HG02970 (cell line): Measurements from ENCODE around the gene COMT.

Experiments
- ATAC-seq: cut with Tn5 transposase; IDR thresholded peaks from one replicate; pipeline ENCODE4 v1.9.1; 2021; ENCODE audit warnings: mild to moderate bottlenecking, moderate library complexity, moderate number of reproducible peaks; ENCODE audit not compliant: unreplicated experiment, low FRiP score

Gene COMT

DNA sequence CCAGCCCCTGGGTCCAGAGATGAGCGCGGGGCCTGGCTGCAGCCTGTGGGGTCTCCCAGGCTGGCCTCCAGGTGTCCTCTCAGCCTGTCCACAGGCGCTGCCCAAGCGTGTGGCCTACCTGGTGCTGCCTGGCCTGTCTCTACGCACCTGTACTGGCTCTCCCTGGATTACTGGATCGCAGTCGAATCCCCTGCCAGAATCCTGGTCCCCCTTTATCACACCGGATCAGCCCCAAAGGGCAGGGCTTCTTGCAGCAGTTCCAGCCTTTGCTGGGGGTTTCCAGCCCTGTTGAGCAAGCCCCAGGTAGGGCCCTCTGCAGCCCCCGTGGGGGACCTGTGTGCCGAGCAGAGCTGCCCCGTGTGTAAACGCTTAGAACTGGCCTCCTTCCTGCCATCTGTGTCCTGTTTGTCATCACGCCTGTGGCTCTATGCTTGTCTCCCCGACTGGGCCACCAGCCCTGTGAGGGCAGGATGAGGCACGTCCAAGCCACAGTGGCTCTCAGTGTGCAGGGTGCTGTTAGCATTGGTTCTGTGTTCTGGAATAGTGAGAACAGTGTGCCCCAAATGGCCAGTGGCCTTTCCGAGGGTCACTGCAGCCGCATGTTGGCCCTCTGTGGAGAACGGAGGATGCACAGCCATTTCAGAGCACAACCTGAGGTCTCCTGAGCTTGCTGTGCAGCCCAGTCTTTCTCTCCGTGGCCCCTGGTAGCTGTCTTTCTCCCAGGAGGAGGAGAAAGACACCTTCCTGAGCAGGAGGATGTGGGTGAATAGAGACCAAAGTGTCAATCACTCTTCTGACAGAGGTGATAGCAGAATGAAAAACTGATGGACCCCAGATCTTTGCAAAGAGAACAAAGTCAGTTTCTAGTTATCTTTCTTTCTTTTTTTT lies 13.9 kb downstream of the COMT start:
- ATAC-seq = no peak

DNA sequence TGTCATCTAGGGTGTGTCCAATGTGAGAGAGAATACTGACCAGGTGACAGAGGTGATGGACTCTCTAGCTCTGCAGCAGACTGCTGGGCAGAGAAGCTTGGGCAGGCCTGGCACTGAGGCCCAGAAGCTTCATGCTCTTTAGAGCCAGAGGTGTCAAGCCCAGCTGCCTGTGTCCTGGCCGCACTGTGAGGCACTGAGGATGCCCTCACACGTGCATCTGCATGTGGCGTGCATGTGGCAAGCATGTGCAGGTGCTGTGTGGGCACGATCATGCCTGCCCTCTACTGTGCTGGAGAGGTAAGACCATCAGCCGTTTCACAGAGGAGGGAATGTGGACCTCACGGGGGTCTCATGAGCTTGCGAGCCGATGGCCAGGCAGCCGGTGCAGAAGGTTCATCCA lies 15.9 kb downstream of the COMT start:
- ATAC-seq = no peak

DNA sequence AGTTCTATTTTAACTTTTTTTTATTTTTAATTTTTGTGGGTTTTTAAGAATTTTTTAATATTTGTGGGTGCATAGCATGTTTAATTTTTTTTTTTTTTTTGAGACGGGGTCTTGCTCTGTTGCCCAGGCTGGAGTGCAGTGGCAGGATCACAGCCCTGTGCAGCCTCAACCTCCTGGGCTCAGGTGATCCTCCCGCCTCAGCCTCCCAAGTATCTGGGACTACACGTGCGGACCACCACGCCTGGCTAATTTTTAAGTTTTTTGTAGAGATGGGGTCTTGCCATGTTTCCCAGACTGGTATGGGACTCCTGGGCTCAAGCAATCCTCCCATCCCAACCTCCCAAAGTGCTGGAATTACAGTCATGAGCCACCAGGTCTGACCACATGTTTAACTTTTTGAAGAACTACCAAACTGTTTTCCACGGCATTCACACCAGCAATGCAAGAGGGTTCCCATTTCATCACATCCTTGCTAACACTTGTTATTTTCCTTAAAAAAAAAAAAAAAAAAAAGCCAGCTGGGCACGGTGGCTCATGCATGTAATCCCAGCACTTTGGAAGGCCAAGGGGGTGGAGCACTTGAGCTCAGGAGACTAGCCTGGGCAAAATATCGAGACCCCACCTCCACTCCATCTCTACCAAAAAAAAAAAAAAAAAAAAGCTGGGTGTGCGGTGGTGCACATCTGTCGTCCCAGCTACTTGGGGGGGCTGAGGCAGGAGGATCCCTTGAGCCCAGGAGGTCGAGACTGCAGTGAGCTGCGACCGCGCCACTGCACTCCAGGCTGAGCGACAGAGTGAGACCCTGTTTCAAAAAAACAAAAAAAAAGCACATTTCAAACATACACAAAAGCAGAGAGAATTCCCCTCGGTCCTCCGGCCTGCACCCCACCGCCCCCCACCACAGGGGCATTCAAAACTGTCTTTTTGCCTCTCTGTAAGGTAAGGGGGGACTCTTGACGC lies 16.8 kb downstream of the COMT start:
- ATAC-seq = no peak

DNA sequence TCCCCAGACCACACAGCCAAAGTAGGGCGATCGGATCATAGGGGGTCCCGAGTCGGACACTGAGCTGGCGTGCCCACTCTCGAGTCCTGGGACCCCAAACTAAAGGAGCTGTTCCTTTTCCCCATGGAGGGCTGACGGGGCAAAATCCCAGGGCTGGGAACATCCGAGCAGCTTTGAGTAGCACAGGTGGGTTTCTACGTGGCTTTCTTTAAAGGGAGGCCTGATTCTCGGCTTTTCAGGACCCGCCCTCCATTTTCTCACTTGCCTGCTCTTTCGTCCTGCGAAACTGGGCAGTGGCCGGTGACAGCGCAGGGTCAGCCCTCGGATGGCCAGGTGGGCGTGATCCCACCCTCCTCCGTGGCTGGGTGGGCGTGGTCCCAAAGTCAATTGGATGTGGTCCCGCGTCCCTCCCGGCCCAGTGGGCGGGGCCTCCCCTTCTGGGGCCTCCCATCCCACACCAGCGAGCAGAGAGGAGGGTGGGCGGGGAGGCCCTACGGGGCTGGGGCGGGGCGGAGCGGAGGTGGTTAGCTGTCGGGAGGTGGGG lies 17.5 kb downstream of the COMT start:
- ATAC-seq = no peak

DNA sequence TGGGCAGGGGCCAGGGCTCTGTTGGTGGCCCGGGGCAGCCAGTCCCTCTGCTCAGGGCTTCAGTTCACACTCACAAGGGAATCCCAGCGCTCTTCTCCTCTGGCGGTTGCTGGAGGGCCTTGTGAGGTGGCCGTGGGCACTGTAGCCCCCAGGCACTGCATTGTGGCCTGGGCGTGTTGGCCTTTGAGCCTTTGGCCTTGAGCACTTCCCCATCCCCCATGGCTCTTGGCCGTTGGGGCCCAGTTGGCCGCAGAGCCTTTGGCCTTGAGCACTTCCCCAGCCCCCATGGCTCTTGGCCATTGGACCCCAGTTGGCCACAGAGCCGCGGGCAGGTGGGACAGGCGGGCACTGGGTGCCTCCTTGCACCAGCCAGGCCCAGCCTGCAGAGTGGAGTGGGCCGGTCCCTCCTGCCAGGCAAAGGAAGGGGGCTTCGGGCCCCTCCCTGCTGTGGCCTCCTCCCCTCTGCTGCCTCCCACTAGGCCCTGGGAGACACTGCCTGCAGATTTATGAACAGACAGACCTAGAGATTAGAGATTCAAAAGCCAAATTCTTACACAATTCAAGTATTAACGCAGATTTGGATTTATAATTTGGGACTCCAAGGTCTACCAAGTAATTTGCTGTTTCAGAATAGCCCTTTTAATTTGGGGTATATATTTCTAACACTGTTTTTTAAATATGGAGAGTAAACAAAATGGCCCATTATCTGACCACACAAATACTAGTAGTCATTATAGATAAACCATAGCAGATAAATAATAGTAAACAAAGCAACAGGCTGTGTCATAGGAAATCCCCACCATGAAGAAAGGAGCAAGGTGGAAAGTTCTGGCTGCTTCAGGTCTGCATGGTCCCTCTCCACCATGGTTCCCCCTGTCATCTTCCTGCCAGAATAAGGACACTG lies 18.3 kb downstream of the COMT start:
- no peak for ATAC-seq

DNA sequence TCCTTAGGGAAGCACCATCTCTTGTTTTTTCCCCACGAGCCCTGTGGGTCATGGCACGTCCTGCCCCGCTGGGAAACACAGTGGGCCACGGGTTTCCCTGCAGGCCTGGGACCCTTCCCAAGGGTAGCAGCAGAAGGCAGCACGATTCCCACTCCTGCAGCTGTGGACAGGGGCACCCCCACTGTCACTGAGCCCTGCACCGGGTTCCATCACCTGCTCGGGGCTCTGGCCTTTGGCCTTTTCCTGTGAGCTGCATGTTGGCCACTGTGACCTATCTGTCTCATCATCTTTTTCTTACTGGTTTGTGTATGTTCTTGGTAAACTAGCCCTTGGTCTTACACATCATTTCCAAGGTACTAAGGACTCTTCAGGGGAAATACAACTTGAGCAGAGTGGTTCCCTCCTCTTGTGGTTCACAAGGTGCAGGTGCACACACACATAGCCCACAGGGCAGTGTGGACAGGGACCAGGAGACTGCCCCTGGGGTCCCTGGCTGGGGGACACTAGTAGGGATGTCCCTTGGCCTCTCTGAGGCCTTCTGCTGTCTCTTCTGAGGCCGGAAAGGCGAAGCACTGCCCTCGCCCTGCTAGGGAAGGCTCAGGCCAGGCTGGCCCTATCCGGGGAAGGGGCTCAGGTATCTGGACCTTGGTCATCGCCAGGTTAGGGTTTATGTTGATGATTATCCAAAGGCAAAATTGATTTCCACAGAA lies 19.1 kb downstream of the COMT start:
- ATAC-seq = no peak

DNA sequence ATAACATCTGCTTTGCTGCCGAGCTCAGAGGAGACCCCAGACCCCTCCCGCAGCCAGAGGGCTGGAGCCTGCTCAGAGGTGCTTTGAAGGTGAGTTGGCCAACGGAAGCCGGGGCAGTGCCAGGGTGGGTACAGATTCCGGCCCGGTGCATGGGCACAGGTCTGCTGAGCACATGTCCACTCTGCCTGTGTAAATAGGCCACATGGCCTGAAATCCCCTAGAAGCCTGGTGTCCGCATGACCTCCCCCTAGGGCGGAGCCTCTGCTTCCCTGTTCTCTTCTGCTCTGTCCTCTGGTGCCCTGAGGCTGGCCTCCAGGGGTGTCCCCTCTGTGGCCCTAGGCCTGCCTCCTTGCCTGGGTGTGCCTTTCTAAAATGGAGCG lies 19.6 kb downstream of the COMT start:
- no peak for ATAC-seq

DNA sequence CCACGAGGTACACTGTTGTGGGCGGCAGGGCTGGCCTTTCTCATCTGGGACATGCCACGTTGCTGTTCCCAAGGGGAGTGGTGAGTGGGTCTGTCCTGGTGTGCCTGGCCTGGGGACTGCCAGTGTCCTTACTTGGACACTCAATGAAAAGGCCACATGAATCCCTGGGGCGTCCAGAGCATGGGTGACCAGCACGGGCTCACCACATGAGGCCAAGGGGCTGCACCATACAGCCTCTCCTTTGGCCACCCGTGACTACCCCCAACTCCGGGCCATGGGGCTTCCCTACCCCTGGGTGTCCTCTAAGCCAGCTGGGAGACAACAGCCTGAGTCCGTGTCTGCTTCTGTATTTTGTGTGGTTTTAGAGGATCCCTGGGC lies 20.3 kb downstream of the COMT start:
- ATAC-seq = no peak

DNA sequence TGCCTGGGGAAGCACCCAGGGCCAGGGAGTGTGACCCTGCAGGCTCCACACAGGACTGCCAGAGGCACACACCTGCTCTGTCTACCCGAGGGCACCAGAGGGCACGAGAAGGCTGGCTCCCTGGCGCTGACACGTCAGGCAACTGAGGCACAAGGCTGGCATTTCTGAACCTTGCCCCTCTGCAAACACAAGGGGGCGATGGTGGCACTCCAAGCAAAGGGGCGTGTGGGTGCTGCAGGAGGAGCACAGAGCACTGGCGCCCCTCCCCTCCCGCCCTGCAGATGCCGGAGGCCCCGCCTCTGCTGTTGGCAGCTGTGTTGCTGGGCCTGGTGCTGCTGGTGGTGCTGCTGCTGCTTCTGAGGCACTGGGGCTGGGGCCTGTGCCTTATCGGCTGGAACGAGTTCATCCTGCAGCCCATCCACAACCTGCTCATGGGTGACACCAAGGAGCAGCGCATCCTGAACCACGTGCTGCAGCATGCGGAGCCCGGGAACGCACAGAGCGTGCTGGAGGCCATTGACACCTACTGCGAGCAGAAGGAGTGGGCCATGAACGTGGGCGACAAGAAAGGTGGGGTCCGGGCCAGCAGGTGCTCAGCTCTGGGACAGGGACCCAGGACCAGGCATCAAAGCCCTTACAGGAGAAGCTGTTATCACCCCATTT lies 20.8 kb downstream of the COMT start:
- ATAC-seq = no peak

DNA sequence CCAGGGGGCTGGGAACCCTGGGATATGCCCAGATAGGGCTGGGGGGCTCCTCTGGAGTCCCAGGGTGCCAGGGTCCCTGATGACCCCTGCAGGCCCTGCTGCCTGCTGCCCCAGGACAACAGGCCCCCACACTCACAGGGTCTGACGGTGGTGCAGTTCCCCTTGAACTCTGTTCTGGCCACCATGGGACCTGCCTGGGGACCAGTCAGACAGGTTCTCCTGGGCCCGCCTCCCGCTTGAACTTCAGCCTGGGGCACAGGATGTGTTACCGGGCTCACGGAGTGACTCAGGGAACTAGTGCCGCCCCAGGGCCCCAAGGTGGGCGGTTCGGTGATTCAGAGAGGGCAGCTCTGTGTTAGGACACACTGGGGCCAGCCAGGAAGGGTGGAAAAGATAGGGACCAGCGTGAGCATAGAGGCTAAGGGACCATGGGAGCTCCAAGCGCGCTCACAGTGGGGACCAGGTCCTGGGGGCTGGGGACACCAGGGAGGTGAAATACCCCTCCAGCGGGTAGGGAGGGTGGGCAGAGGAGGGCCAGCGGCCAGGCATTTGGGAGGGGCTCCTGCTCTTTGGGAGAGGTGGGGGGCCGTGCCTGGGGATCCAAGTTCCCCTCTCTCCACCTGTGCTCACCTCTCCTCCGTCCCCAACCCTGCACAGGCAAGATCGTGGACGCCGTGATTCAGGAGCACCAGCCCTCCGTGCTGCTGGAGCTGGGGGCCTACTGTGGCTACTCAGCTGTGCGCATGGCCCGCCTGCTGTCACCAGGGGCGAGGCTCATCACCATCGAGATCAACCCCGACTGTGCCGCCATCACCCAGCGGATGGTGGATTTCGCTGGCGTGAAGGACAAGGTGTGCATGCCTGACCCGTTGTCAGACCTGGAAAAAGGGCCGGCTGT lies 21.6 kb downstream of the COMT start:
- ATAC-seq = no peak

DNA sequence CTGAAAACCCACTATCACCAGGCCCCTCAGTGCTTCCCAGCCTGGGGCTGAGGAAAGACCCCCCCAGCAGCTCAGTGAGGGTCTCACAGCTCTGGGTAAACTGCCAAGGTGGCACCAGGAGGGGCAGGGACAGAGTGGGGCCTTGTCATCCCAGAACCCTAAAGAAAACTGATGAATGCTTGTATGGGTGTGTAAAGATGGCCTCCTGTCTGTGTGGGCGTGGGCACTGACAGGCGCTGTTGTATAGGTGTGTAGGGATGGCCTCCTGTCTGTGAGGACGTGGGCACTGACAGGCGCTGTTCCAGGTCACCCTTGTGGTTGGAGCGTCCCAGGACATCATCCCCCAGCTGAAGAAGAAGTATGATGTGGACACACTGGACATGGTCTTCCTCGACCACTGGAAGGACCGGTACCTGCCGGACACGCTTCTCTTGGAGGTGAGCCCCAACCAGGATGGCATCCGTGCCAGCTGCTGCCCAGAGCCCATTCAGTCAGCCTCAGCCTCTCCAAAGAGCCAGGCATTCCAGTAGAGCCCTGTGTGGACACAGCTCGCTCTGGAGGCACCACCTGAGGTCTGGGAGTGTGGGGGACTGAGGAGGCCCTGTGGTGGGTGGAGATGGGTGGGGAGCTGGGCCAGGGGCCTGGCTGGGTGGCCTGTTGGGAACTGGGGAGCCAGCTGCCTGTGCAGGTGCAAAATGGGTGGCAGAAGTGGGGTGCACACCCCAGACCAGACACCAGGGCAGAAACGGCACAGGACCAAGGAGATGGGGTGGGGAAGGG lies 22.5 kb downstream of the COMT start:
- ATAC-seq = no peak

DNA sequence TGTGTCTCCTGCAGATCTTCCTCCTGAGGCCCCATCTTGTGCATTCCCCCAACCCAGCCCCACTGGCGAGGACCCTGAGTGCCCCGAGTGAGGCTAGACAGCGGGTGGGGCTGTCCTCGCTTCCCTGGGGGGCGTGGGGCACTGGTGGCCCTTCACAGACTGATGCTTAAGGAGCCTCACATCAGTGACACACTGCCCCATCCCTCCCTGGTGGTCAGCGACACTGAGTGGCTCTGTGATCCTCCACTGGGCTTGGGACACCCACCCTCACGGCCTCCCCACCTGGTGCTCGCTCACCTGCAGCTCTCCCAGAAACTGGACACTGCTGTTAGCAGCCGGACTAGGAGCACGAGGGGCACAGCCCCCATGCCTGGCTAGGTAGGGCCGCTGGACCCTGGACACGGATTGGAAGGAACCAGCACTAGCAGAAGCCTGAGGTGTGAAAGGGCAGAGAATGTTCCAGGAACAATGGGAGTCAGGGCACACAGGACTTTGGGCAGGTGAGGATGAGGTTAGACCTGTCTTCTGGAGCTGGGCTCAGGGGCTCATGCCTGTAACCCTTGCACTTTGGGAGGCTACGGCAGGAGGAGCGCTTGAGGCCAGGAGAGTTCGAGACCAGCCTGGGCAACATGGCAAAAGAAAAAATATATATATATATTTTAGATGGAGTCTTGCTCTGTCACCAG lies 23.3 kb downstream of the COMT start:
- ATAC-seq = no peak

DNA sequence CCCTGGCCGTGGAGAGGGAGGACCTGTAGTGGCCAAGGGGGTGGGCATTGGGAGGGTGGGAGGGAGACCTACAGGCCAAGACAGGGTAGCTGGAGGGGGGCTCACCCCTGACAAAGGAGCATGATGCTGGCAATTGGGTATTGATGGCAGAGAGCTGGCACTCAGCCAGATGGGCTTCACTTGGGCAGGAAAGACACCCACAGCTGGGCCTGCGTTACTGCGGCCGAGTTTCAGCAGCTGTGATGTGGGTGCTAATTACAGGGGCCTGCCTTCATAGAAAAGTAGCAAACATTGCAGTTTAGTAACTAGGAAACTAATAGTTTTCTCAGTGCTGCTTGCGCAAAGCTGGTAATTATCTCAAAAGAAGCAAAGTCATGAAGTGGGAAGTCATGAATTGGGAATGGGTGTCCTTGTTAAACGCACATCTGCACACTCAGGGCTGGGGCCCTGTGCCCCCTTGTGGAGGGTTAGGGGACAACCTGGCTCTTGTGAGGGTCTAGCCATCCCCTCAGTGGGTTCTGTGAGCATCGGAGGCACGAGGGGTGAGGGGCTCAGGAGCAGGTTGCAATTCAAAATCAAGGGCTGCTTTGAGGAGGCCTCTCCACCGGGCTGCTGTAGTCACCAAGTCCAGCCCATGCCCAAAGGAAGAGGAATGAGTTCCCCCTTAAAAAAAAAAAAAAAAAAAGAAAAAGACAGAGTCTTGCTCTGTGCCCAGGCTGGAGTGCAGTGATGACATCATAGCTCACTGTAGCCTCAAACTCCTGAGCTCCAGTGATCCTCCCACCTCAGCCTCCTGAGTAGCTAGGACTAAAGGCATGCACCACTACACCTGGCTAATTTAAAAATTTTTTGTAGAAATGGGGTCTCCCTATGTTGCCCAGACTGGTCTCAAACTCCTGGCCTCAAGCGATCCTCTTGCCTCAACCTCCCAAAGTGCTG lies 24.5 kb downstream of the COMT start:
- ATAC-seq = no peak

DNA sequence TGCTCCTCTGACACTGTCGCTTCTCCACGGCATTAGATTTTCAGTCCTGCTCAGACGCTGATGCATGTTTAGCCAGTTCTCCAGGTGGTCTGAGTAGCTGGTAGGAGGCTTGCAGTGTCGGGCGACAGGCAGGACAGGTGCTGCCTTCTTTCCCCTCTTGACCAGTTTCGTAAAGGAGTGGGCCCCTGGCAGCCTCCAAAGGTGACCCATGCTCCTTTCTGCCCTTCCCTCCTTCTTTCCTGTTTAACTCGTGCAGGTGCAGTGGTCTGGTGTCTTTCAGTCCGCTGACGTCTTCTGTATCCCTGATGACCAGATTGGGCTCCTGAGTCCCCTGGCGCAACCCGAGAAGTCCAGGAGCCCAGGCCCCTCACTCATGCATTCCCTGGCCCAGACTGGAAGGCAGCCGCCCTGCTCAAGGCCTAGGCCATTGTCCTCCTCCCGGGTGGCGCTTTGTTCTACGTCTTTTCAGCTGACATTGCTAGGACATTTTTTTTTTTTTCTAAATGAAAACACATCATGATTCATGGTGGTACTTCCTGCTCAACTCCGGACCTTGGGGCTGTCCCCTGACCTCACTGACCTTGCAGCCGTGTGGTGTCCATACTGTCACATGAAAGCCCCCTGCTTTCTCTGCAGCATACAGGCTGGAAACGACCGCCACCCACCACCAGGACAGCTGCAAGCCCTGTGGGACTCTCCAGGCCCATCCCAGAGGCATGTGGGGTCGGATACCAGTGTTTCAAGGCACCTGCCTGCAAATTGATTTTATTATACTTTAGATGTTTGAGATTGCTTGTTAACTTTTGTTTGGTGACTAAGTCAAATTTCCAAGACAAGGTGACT lies 25.6 kb downstream of the COMT start:
- no peak for ATAC-seq
